Calu3 (cell line): ENCODE results near the gene RTKN. TPM values are rescaled to one million over a fixed set of nuclear protein-coding genes. Genes with fewer than 3 reads are reported as not detected.
A peak's percentile ranks its signal among the peaks of the same experiment; 100 is the strongest.

Experiments used
- BruUV-seq: library from RNA; stranded (reverse); fragments of 400-500 nt; replicated peaks from 2 replicates; lab custom pipeline; 2021; lab: Mats Ljungman, UMichigan
- CTCF ChIA-PET: fragments of 300-600 bp; sonication (Branson Sonifier 250); formaldehyde crosslinking; loops from one replicate; lab custom pipeline; 2022; ENCODE audit warnings: antibody characterized with exemption; lab: Charles Lee
- DNase-seq: peaks from one replicate; pipeline ENCODE4 v3.0.0; 2022
- H3K27ac Mint-ChIP-seq: one replicate; pipeline ENCODE4 v1.8.0; 2022; ENCODE audit warnings: mixed read lengths; ENCODE audit not compliant: unreplicated experiment
- H3K27me3 Mint-ChIP-seq: one replicate; pipeline ENCODE4 v1.8.0; 2022; ENCODE audit warnings: mixed read lengths; ENCODE audit not compliant: unreplicated experiment
- H3K36me3 Mint-ChIP-seq: one replicate; pipeline ENCODE4 v1.8.0; 2022; ENCODE audit warnings: mild to moderate bottlenecking, moderate library complexity, mixed read lengths; ENCODE audit not compliant: insufficient read depth, unreplicated experiment
- H3K4me1 Mint-ChIP-seq: one replicate; pipeline ENCODE4 v1.8.0; 2022; ENCODE audit warnings: mild to moderate bottlenecking, low read depth, mixed read lengths; ENCODE audit not compliant: unreplicated experiment
- H3K4me3 Mint-ChIP-seq: one replicate; pipeline ENCODE4 v1.8.0; 2022; ENCODE audit warnings: mild to moderate bottlenecking, low read depth, moderate library complexity, mixed read lengths; ENCODE audit not compliant: unreplicated experiment
- H3K9me3 Mint-ChIP-seq: one replicate; pipeline ENCODE4 v1.8.0; 2022; ENCODE audit warnings: low read depth, mixed read lengths; ENCODE audit not compliant: unreplicated experiment
- intact Hi-C: fragments of 100-400 bp; cut with micrococcal nuclease; formaldehyde crosslinking; loops from one replicate; pipeline ENCODE4 v1.10.0; 2022; ENCODE audit not compliant: unreplicated experiment
- total RNA-seq: library from RNA; stranded (reverse); gene quantifications from 2 replicates; pipeline ENCODE4 v1.2.3, GENCODE V29; 2022
- TF ChIP-seq, protein P1 (sequence below): fragments of 200-600 bp; IDR thresholded peaks from one replicate; pipeline ENCODE4 v1.8.0; 2022; ENCODE audit warnings: antibody characterized with exemption; ENCODE audit not compliant: unreplicated experiment

The RTKN gene
- total RNA-seq, 1 experiment from 2014 or later: 97.6 TPM

DNA sequence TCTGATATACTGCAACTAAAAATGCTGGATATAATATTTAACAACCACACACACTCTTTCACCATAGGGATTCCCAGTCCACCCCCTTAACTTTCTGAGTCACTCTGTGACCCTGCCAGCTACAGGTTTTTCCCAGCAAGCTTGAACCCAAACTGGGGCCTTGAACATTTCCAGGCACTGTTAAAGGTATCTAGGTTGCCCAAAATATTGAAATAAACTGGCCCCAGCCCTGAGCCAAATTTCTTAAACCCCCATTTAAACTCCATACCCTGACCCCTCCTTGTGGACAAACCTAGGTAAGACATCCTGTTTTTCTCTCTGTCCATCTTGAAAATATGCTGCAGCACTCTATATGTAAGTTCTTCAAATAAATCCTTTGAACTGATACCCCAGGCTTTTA lies 42.0 kb downstream of the RTKN start:
- CTCF ChIA-PET: interaction anchor here (1.0 kb wide), 1 partner anchor 43 kb away, joined by 3 read pairs; no protein-coding TSS in a partner anchor
- no peak overlapping the region for H3K27ac Mint-ChIP-seq
- TF ChIP-seq, protein P1, sequence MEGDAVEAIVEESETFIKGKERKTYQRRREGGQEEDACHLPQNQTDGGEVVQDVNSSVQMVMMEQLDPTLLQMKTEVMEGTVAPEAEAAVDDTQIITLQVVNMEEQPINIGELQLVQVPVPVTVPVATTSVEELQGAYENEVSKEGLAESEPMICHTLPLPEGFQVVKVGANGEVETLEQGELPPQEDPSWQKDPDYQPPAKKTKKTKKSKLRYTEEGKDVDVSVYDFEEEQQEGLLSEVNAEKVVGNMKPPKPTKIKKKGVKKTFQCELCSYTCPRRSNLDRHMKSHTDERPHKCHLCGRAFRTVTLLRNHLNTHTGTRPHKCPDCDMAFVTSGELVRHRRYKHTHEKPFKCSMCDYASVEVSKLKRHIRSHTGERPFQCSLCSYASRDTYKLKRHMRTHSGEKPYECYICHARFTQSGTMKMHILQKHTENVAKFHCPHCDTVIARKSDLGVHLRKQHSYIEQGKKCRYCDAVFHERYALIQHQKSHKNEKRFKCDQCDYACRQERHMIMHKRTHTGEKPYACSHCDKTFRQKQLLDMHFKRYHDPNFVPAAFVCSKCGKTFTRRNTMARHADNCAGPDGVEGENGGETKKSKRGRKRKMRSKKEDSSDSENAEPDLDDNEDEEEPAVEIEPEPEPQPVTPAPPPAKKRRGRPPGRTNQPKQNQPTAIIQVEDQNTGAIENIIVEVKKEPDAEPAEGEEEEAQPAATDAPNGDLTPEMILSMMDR: peak; percentile 50
- no TSS peak for BruUV-seq
- H3K9me3 Mint-ChIP-seq: no peaks in the 10 kb centered on the region
- intact Hi-C loops: no loop called here
- H3K36me3 Mint-ChIP-seq: no peaks in the 10 kb centered on the region
- H3K27me3 Mint-ChIP-seq: no peaks in the 10 kb centered on the region
- no peaks in the 10 kb centered on the region for H3K4me1 Mint-ChIP-seq
- no peak overlapping the region for H3K4me3 Mint-ChIP-seq
- no peak for DNase-seq

DNA sequence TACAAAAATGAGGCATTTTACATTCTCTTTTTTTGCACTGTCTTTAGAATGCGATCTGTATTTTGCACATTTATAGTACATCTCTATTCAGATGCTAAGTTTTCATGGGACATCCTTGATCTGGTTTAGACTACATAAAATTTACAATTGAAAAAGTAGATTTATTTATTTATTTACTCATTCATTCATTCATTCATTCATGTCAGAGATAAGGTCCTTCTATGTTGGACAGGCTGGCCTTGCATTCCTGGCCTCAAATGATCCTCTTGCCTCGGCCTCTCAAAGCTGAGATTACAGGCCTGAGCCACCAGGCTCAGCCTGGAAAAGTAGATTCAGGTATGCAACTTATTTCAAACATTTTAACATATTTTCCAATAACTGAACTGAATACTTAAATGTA lies 45.6 kb downstream of the RTKN start:
- intact Hi-C loops: no loop called here
- DNase-seq: no peak
- Mint-ChIP-seq H3K9me3 (no peaks in the 10 kb centered on the region), H3K4me3 (no peak overlapping the region), H3K27ac (no peak overlapping the region), H3K27me3 (no peaks in the 10 kb centered on the region), H3K4me1 (peaks cover 8% of the 10 kb centered on the region), H3K36me3 (peaks cover 13% of the 10 kb centered on the region)
- TF ChIP-seq, protein P1: no peak
- no TSS peak for BruUV-seq
- CTCF ChIA-PET: no interaction called here

DNA sequence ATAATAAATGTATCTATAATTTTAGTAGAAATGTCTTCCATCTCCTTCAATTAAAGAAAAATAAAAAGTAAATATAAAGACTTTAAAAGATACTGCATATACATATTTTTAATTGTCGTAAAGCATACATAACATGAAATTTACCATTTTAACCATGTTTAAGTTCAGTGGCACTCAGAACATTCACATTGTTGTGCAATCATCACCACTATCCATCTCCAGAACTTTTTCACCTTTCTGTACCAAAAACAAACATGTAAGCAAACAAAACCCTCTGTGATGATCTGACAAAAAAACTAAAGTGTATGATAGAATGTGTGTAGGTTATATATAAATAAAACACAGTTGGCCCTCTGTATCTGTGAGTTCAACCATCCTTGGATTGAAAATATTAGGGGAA lies 48.2 kb downstream of the RTKN start:
- Mint-ChIP-seq H3K9me3 (no peaks in the 10 kb centered on the region), H3K27ac (no peak overlapping the region), H3K36me3 (peaks cover 15% of the 10 kb centered on the region), H3K27me3 (no peaks in the 10 kb centered on the region), H3K4me1 (peaks cover 8% of the 10 kb centered on the region), H3K4me3 (no peak overlapping the region)
- DNase-seq: no peak
- CTCF ChIA-PET: no interaction called here
- intact Hi-C loops: loop anchor here (5.0 kb wide), 1 partner anchor 141 kb away; no protein-coding TSS in a partner anchor
- TF ChIP-seq, protein P1: no peak
- no TSS peak for BruUV-seq

DNA sequence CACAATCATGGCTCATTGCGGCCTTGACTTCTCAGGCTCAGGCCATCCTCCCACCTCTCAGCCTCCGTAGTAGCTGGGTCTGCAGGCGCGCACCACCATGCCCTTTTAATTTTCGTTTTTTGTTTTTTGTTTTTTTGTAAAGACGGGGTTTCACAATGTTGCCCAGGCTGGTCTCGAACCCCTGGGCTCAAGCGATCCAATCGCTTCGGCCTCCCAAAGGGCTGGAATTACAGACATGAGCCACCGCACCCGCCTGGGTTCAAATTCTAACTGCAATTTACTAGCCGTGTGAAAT lies 49.3 kb downstream of the RTKN start:
- no peak overlapping the region for H3K27ac Mint-ChIP-seq
- no peaks in the 10 kb centered on the region for H3K27me3 Mint-ChIP-seq
- BruUV-seq: no TSS peak
- CTCF ChIA-PET: interaction anchor here (1.6 to 2.2 kb wide), 4 partner anchors 13 to 564 kb away, joined by 4 to 8 read pairs (median 5); partner anchors contain the start of genes DCTN1 and STAMBP
- DNase-seq: no peak
- no peaks in the 10 kb centered on the region for H3K9me3 Mint-ChIP-seq
- H3K36me3 Mint-ChIP-seq: peaks cover 15% of the 10 kb centered on the region
- no peak overlapping the region for H3K4me3 Mint-ChIP-seq
- peaks cover 8% of the 10 kb centered on the region for H3K4me1 Mint-ChIP-seq
- intact Hi-C loops: loop anchor here (5.0 kb wide), 1 partner anchor 140 kb away; no protein-coding TSS in a partner anchor
- TF ChIP-seq, protein P1: no peak
